HepG2 (cell line): ENCODE data around the gene ANO1. TPM values are rescaled to one million over a fixed set of nuclear protein-coding genes. Genes with fewer than 3 reads are reported as not detected.

ENCODE experiments used
- BRD4 ChIP-seq: sonication (generic); formaldehyde crosslinking; IDR thresholded peaks from 2 replicates; pipeline ENCODE4 v1.4.0; 2020; ENCODE audit warnings: missing genetic modification reagents
- CHD4 ChIP-seq: fragments of 200-600 bp; sonication (generic); IDR thresholded peaks from 2 replicates; pipeline ENCODE4 v1.7.0; 2017; ENCODE audit warnings: mild to moderate bottlenecking, low read length, borderline replicate concordance
- IRF9 ChIP-seq: sonication (generic); formaldehyde crosslinking; IDR thresholded peaks from 2 replicates; pipeline ENCODE4 v1.8.0; 2022; ENCODE audit warnings: missing genetic modification reagents, mild to moderate bottlenecking, borderline replicate concordance
- KMT2B ChIP-seq: IDR thresholded peaks from 2 replicates; pipeline ENCODE4 v1.6.1; 2016; ENCODE audit warnings: missing genetic modification reagents, missing compliant biosample characterization
- MAF1 ChIP-seq: sonication (generic); formaldehyde crosslinking; IDR thresholded peaks from 2 replicates; pipeline ENCODE4 v1.5.0; 2020; ENCODE audit warnings: missing genetic modification reagents, borderline replicate concordance
- RNF2 ChIP-seq: fragments of 450-650 bp; conservative IDR thresholded peaks from 2 replicates; pipeline ENCODE4 v1.6.1; 2016; ENCODE audit warnings: low read depth
- RORA ChIP-seq: sonication (generic); formaldehyde crosslinking; IDR thresholded peaks from 2 replicates; pipeline ENCODE4 v1.5.0; 2020; ENCODE audit warnings: mild to moderate bottlenecking, missing genetic modification reagents, moderate library complexity
- SRSF4 ChIP-seq: fragments of 200-400 bp; formaldehyde crosslinking; IDR thresholded peaks from one replicate; pipeline ENCODE4 v1.6.1; 2018; ENCODE audit warnings: mild to moderate bottlenecking, low read depth, low read length, moderate library complexity; ENCODE audit not compliant: poor library complexity, severe bottlenecking
- TARDBP ChIP-seq: sonication (generic); formaldehyde crosslinking; IDR thresholded peaks from 2 replicates; pipeline ENCODE4 v1.8.0; 2022; ENCODE audit warnings: mild to moderate bottlenecking, missing genetic modification reagents
- TP53 ChIP-seq: sonication (generic); formaldehyde crosslinking; conservative IDR thresholded peaks from 2 replicates; pipeline ENCODE4 v1.4.0; 2020; ENCODE audit warnings: missing genetic modification reagents
- ZFP41 ChIP-seq: sonication (generic); formaldehyde crosslinking; IDR thresholded peaks from 2 replicates; pipeline ENCODE4 v1.4.0; 2020; ENCODE audit warnings: mild to moderate bottlenecking, missing genetic modification reagents, borderline replicate concordance
- ZFY ChIP-seq: sonication (generic); formaldehyde crosslinking; IDR thresholded peaks from 2 replicates; pipeline ENCODE4 v1.4.0; 2020; ENCODE audit warnings: missing genetic modification reagents
- ZNF230 ChIP-seq: sonication (generic); formaldehyde crosslinking; IDR thresholded peaks from 2 replicates; pipeline ENCODE4 v1.4.0; 2020; ENCODE audit warnings: mild to moderate bottlenecking, missing genetic modification reagents
- ZNF264 ChIP-seq: sonication (generic); formaldehyde crosslinking; IDR thresholded peaks from 2 replicates; pipeline ENCODE4 v1.4.0; 2020; ENCODE audit warnings: missing genetic modification reagents
- ZNF574 ChIP-seq: sonication (generic); formaldehyde crosslinking; IDR thresholded peaks from 2 replicates; pipeline ENCODE4 v1.4.0; 2020; ENCODE audit warnings: missing genetic modification reagents
- ZNF703 ChIP-seq: sonication (generic); formaldehyde crosslinking; IDR thresholded peaks from 2 replicates; pipeline ENCODE4 v1.5.1; 2020; ENCODE audit warnings: missing genetic modification reagents, mild to moderate bottlenecking, moderate library complexity, borderline replicate concordance
- ZNF839 ChIP-seq: sonication (generic); formaldehyde crosslinking; IDR thresholded peaks from 2 replicates; pipeline ENCODE4 v1.4.0; 2020; ENCODE audit warnings: missing genetic modification reagents, mild to moderate bottlenecking, borderline replicate concordance
- polyA plus RNA-seq, 8 experiments: library from polyadenylated mRNA; depleted of rRNA in 3 of 8; stranded (reverse) in 7 of 8; unstranded in 1 of 8; fragments of >200 nt; fragmentation: Illumina TruSeq in 4 of 8; extraction: Trizol in 4 of 8; gene quantifications; 2 replicates each; pipeline versions ENCODE4 v1.2.1 to v1.2.3, GENCODE V29; 2011 to 2016; ENCODE audit warnings: low read depth in 4 of 8, missing spikeins in 1 of 8, mixed read lengths in 1 of 8; ENCODE audit not compliant: insufficient read depth in 1 of 8
- total RNA-seq, 5 experiments: library from RNA; depleted of rRNA; stranded (reverse); fragments of >200 nt; fragmentation: Illumina TruSeq; extraction: Trizol; gene quantifications; 2 replicates each; pipeline ENCODE4 v1.2.3, GENCODE V29; 2016; ENCODE audit warnings: low read depth in 1 of 5
- TF ChIP-seq, protein P1 (sequence below): sonication (generic); formaldehyde crosslinking; IDR thresholded peaks from 2 replicates; pipeline ENCODE4 v1.5.1; 2020; ENCODE audit warnings: missing genetic modification reagents, mild to moderate bottlenecking, borderline replicate concordance
- TF ChIP-seq, protein P2 (sequence below): sonication (generic); formaldehyde crosslinking; IDR thresholded peaks from 2 replicates; pipeline ENCODE4 v1.4.0; 2020; ENCODE audit warnings: missing genetic modification reagents, borderline replicate concordance

Gene ANO1
- total and polyA plus RNA-seq, 2 of the 13 experiments (the other 11 are each of a cell fraction or from before 2014, with no cell fraction given) = not detected

DNA sequence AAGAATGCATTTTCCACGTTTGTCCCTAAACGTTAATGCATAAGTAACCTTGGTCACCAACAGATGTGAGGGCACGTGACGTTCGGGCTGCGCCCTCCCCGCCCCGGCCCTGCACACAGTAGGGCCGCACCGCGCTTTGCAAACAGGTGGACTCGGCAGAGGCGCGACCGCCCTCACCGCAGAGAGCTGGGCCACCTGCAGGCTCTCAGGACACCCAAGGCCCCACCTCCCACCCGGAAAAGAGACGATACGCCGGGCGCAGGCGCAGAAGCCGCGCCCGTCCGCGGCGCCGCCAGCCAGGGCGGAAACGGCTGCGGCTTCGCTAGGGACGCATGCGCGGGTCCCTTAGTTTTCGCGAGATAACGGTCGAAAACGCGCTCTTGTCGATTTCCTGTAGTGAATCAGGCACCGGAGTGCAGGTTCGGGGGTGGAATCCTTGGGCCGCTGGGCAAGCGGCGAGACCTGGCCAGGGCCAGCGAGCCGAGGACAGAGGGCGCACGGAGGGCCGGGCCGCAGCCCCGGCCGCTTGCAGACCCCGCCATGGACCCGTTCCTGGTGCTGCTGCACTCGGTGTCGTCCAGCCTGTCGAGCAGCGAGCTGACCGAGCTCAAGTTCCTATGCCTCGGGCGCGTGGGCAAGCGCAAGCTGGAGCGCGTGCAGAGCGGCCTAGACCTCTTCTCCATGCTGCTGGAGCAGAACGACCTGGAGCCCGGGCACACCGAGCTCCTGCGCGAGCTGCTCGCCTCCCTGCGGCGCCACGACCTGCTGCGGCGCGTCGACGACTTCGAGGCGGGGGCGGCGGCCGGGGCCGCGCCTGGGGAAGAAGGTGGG is 125.0 kb downstream of the ANO1 start, which contains the start of gene FADD (continued):
- TF ChIP-seq ZFY (CRISPR knock-in tag) = peak; percentile 91
- 0 out of 2 replicates have a peak, but pooled peaks have one; percentile 52 for TF ChIP-seq ZNF230
- peak; percentile 54; the same call in 1 of the 2 replicates for TF ChIP-seq TARDBP (CRISPR knock-in tag)
- TF ChIP-seq ZNF839 (CRISPR knock-in tag) = no peak
- TF ChIP-seq KMT2B = peak; percentile 69; the same call in 1 of the 2 replicates
- TF ChIP-seq IRF9 (CRISPR knock-in tag) = peak; percentile 67
- TF ChIP-seq CHD4 = 0 out of 2 replicates have a peak, but pooled peaks have one; percentile 54
- no peak for TF ChIP-seq ZNF703 (CRISPR knock-in tag)
- TF ChIP-seq BRD4 = peak; percentile 77; the same call in 1 of the 2 replicates
- peak; percentile 23; the same call in 1 of the 2 replicates for TF ChIP-seq MAF1
- TF ChIP-seq RNF2 = peak; percentile 80; the same call in 1 of the 2 replicates
- peak; percentile 85 for TF ChIP-seq TP53
- 0 out of 2 replicates have a peak, but pooled peaks have one; percentile 19 for TF ChIP-seq RORA (CRISPR knock-in tag)
- 0 out of 2 replicates have a peak, but pooled peaks have one; percentile 29 for TF ChIP-seq ZNF264 (CRISPR knock-in tag)
- TF ChIP-seq, protein P1, sequence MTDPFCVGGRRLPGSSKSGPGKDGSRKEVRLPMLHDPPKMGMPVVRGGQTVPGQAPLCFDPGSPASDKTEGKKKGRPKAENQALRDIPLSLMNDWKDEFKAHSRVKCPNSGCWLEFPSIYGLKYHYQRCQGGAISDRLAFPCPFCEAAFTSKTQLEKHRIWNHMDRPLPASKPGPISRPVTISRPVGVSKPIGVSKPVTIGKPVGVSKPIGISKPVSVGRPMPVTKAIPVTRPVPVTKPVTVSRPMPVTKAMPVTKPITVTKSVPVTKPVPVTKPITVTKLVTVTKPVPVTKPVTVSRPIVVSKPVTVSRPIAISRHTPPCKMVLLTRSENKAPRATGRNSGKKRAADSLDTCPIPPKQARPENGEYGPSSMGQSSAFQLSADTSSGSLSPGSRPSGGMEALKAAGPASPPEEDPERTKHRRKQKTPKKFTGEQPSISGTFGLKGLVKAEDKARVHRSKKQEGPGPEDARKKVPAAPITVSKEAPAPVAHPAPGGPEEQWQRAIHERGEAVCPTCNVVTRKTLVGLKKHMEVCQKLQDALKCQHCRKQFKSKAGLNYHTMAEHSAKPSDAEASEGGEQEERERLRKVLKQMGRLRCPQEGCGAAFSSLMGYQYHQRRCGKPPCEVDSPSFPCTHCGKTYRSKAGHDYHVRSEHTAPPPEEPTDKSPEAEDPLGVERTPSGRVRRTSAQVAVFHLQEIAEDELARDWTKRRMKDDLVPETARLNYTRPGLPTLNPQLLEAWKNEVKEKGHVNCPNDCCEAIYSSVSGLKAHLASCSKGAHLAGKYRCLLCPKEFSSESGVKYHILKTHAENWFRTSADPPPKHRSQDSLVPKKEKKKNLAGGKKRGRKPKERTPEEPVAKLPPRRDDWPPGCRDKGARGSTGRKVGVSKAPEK = no peak
- TF ChIP-seq ZNF574 (CRISPR knock-in tag) = peak; percentile 60; the same call in 1 of the 2 replicates
- no peak for TF ChIP-seq ZFP41 (CRISPR knock-in tag)
- TF ChIP-seq, protein P2, sequence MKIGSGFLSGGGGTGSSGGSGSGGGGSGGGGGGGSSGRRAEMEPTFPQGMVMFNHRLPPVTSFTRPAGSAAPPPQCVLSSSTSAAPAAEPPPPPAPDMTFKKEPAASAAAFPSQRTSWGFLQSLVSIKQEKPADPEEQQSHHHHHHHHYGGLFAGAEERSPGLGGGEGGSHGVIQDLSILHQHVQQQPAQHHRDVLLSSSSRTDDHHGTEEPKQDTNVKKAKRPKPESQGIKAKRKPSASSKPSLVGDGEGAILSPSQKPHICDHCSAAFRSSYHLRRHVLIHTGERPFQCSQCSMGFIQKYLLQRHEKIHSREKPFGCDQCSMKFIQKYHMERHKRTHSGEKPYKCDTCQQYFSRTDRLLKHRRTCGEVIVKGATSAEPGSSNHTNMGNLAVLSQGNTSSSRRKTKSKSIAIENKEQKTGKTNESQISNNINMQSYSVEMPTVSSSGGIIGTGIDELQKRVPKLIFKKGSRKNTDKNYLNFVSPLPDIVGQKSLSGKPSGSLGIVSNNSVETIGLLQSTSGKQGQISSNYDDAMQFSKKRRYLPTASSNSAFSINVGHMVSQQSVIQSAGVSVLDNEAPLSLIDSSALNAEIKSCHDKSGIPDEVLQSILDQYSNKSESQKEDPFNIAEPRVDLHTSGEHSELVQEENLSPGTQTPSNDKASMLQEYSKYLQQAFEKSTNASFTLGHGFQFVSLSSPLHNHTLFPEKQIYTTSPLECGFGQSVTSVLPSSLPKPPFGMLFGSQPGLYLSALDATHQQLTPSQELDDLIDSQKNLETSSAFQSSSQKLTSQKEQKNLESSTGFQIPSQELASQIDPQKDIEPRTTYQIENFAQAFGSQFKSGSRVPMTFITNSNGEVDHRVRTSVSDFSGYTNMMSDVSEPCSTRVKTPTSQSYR (CRISPR knock-in tag) = peak; percentile 92
- no peak for TF ChIP-seq SRSF4
